B cell (primary cell): ENCODE results near the gene KLHL30.

Experiments
- EZH2 ChIP-seq: IDR thresholded peaks from 2 replicates; pipeline ENCODE4 v1.6.1; 2012; ENCODE audit warnings: borderline replicate concordance, low read depth, mild to moderate bottlenecking, moderate library complexity, low read length; ENCODE audit not compliant: insufficient read depth, poor library complexity, severe bottlenecking
- TF ChIP-seq, protein P1 (sequence below): fragments of 200-600 bp; IDR thresholded peaks from one replicate; pipeline ENCODE4 v1.8.0; 2022; ENCODE audit warnings: antibody characterized with exemption, mild to moderate bottlenecking

GRCh38 chr2:238169048-238169707 lies 30.7 kb downstream of the KLHL30 start:
- TF ChIP-seq, protein P1, sequence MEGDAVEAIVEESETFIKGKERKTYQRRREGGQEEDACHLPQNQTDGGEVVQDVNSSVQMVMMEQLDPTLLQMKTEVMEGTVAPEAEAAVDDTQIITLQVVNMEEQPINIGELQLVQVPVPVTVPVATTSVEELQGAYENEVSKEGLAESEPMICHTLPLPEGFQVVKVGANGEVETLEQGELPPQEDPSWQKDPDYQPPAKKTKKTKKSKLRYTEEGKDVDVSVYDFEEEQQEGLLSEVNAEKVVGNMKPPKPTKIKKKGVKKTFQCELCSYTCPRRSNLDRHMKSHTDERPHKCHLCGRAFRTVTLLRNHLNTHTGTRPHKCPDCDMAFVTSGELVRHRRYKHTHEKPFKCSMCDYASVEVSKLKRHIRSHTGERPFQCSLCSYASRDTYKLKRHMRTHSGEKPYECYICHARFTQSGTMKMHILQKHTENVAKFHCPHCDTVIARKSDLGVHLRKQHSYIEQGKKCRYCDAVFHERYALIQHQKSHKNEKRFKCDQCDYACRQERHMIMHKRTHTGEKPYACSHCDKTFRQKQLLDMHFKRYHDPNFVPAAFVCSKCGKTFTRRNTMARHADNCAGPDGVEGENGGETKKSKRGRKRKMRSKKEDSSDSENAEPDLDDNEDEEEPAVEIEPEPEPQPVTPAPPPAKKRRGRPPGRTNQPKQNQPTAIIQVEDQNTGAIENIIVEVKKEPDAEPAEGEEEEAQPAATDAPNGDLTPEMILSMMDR = no peak
- TF ChIP-seq EZH2 = no peak
